AG09309 (cell line): ENCODE measurements around the gene HIF1A.
A peak's percentile ranks its signal among the peaks of the same experiment; 100 is the strongest.

ENCODE experiments used
- DNase-seq: peaks from one replicate; pipeline ENCODE4 v3.0.0-alpha.2; 2010; ENCODE audit warnings: low read depth
- H3K4me3 ChIP-seq: 2 replicates; pipeline ENCODE4 v1.5.1; 2011; ENCODE audit warnings: mild to moderate bottlenecking, low read depth, low read length, moderate library complexity; ENCODE audit not compliant: control insufficient read depth
- CTCF ChIP-seq: IDR thresholded peaks from 2 replicates; pipeline ENCODE4 v1.5.1; 2011; ENCODE audit warnings: mild to moderate bottlenecking, low read depth, low read length, inconsistent platforms; ENCODE audit not compliant: insufficient read depth, control insufficient read depth; ENCODE audit errors: missing control alignments

HIF1A gene

GRCh38 chr14:61694830-61695694 lies at the start of gene HIF1A:
Gene HIF1A, plus strand, starts transcription at chr14:61695513. Its CDS starts 292 bp downstream, at chr14:61695805.
- H3K4me3 ChIP-seq: peak within 1 kb of the TSS; percentile 98
- TF ChIP-seq CTCF: peak; percentile 15
- DNase-seq: peak; percentile 98

- no peak for TF ChIP-seq CTCF
- no peak overlapping the region for H3K4me3 ChIP-seq
- DNase-seq: no peak
Observed at GRCh38 chr14:61646366-61647116, 48.8 kb upstream of the HIF1A start.

GRCh38 chr14:61647704-61648103 lies 47.6 kb upstream of the HIF1A start:
- DNase-seq: no peak
- TF ChIP-seq CTCF: no peak
- no peak overlapping the region for H3K4me3 ChIP-seq

- no peak for DNase-seq
- no peak for TF ChIP-seq CTCF
- H3K4me3 ChIP-seq: no peak overlapping the region
Observed at GRCh38 chr14:61648377-61648776, 46.9 kb upstream of the HIF1A start.

GRCh38 chr14:61649283-61649682 lies 46.0 kb upstream of the HIF1A start:
- no peak overlapping the region for H3K4me3 ChIP-seq
- no peak for TF ChIP-seq CTCF
- no peak for DNase-seq

GRCh38 chr14:61651355-61651754 lies 44.0 kb upstream of the HIF1A start:
- no peak for TF ChIP-seq CTCF
- H3K4me3 ChIP-seq: no peak overlapping the region
- DNase-seq: no peak
